ENCODE results near the gene TRPV2. TPM values are rescaled to one million over a fixed set of nuclear protein-coding genes. Genes with fewer than 3 reads are reported as not detected.

Gene TRPV2
- total and polyA plus RNA-seq, 9 donors = 8.7 to 40.4 (median 13.0) TPM

DNA sequence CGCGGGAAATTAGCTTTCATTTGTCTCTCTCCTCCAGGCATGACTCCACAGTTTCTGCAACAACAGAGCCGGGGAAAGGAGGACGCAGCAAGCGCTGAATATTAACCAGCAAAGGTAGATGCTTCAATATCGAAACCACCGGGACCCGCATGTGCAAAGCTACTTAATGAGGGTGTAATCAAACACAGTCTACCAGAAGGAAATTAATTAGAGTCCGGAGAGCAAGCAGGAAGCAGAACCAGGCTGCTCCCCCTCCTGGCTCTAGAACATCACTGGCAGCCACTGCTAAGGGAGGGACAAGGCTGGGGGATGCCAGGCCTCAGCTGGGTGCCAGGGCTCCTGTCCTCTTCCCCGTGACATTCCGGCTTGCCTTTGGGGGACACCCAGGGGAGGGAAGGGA, 54.9 kb downstream of the TRPV2 start:
- WGBS, 3 donors = 65 to 75% (median 70%) methylated on average over 11 of the region's 11 CpGs
- no peak overlapping the region for H3K27ac ChIP-seq
- intact Hi-C loops (cut with DNase I) = no loop called here
- no peaks in the 10 kb centered on the region for H3K27me3 ChIP-seq
- no peak for DNase-seq
- no peaks in the 10 kb centered on the region for H3K9me3 ChIP-seq
- H3K4me3 ChIP-seq = no peak overlapping the region
- no peak for TF ChIP-seq CTCF (IDR thresholded peaks at IDR 0.05)
- TF ChIP-seq POLR2A (IDR thresholded peaks at IDR 0.05) = no peak
- no peak for TF ChIP-seq EP300 (IDR thresholded peaks at IDR 0.05)
- H3K4me1 ChIP-seq (ENCODE audit: insufficient read depth) = no peaks in the 10 kb centered on the region
- H3K36me3 ChIP-seq = no peaks in the 10 kb centered on the region

GRCh38 chr17:16471295-16471694, 55.9 kb downstream of the TRPV2 start:
- no peaks in the 10 kb centered on the region for H3K36me3 ChIP-seq
- 74 to 83% (median 77%) methylated on average over 5 of the region's 5 CpGs for WGBS, 3 donors
- no peak for DNase-seq
- no peak overlapping the region for H3K27ac ChIP-seq
- TF ChIP-seq POLR2A (IDR thresholded peaks at IDR 0.05) (no peak), EP300 (IDR thresholded peaks at IDR 0.05) (no peak), CTCF (IDR thresholded peaks at IDR 0.05) (no peak)
- no peaks in the 10 kb centered on the region for H3K27me3 ChIP-seq
- no peaks in the 10 kb centered on the region for H3K4me1 ChIP-seq (ENCODE audit: insufficient read depth)
- intact Hi-C loops (cut with DNase I) = no loop called here
- no peaks in the 10 kb centered on the region for H3K9me3 ChIP-seq
- no peak overlapping the region for H3K4me3 ChIP-seq

DNA sequence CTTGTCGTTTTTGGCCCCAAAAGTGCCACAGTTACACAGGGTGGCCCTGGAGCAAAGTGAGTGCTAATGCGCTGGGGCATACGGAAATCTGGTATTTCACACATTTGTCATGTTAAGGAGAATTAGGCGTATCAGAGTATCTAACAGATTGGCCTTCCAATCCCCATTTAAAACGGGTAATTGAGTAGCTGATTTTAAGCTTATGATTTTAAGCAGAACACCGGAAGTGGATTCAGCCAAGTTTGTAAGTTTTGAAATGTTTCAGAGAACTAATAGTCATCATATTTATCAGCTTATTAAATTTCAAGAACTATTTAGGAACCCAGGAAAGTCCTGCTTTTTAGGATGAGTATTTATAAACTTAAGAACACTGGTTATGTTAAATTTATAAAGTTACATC, 57.2 kb downstream of the TRPV2 start:
- Histone ChIP-seq H3K27ac (no peak overlapping the region), H3K4me3 (no peak overlapping the region), H3K9me3 (no peaks in the 10 kb centered on the region), H3K27me3 (no peaks in the 10 kb centered on the region), H3K36me3 (no peaks in the 10 kb centered on the region), H3K4me1 (ENCODE audit: insufficient read depth) (peaks cover 6% of the 10 kb centered on the region)
- DNase-seq = no peak
- intact Hi-C loops (cut with DNase I) = no loop called here
- 56 to 62% (median 60%) methylated on average over 6 of the region's 6 CpGs for WGBS, 3 donors
- TF ChIP-seq CTCF (IDR thresholded peaks at IDR 0.05) (no peak), POLR2A (IDR thresholded peaks at IDR 0.05) (no peak), EP300 (IDR thresholded peaks at IDR 0.05) (no peak)

GRCh38 chr17:16473044-16474011, 58.0 kb downstream of the TRPV2 start:
- H3K4me1 ChIP-seq (ENCODE audit: insufficient read depth) = peaks cover 9% of the 10 kb centered on the region
- 85 to 89% (median 88%) methylated on average over 20 of the region's 20 CpGs for WGBS, 3 donors
- no peaks in the 10 kb centered on the region for H3K27me3 ChIP-seq

More at GRCh38 chr17:16473044-16474011, 58.0 kb downstream of the TRPV2 start:
- Histone ChIP-seq H3K36me3 (no peaks in the 10 kb centered on the region), H3K9me3 (no peaks in the 10 kb centered on the region), H3K27ac (no peak overlapping the region), H3K4me3 (no peak overlapping the region)
- no peak for DNase-seq
- intact Hi-C loops (cut with DNase I) = no loop called here
- TF ChIP-seq EP300 (IDR thresholded peaks at IDR 0.05) (no peak), POLR2A (IDR thresholded peaks at IDR 0.05) (no peak), CTCF (IDR thresholded peaks at IDR 0.05) (no peak)
